GM21515 (cell line): ENCODE results near the gene GAPDH.
"Not testable (repeated sequence)": the region's sequence is repeated elsewhere in the genome, so short reads cannot be mapped to it uniquely, and the experiment has no call there.

ENCODE experiments used
- ATAC-seq: cut with Tn5 transposase; IDR thresholded peaks from one replicate; pipeline ENCODE4 v1.9.1; 2021; ENCODE audit not compliant: unreplicated experiment

The GAPDH gene

GRCh38 chr12:6541371-6542165 is 7.3 kb downstream of the GAPDH start:
- no peak for ATAC-seq

- ATAC-seq = no peak
Observed at GRCh38 chr12:6542209-6543009, 8.1 kb downstream of the GAPDH start.

- ATAC-seq = no peak
Observed at GRCh38 chr12:6546016-6546415, 11.7 kb downstream of the GAPDH start.

GRCh38 chr12:6547566-6547965 is 13.2 kb downstream of the GAPDH start:
- ATAC-seq = no peak

GRCh38 chr12:6547987-6548386 is 13.7 kb downstream of the GAPDH start:
- no peak for ATAC-seq

GRCh38 chr12:6548556-6548955 is 14.2 kb downstream of the GAPDH start:
- no peak for ATAC-seq

- no peak for ATAC-seq
Observed at GRCh38 chr12:6548966-6549683, 14.8 kb downstream of the GAPDH start.

GRCh38 chr12:6549684-6550151 is 15.4 kb downstream of the GAPDH start:
- ATAC-seq = no peak

- ATAC-seq = no peak
Observed at GRCh38 chr12:6550294-6551062, 16.2 kb downstream of the GAPDH start.

- no peak for ATAC-seq
Observed at GRCh38 chr12:6551063-6551461, 16.7 kb downstream of the GAPDH start.

GRCh38 chr12:6551496-6552139 is 17.3 kb downstream of the GAPDH start:
- no peak for ATAC-seq

- ATAC-seq = no peak
Observed at GRCh38 chr12:6552140-6552551, 17.8 kb downstream of the GAPDH start.

- ATAC-seq = no peak
Observed at GRCh38 chr12:6553051-6553868, 18.9 kb downstream of the GAPDH start.

GRCh38 chr12:6554168-6555017 is 20.1 kb downstream of the GAPDH start:
- ATAC-seq = peak; percentile 39

GRCh38 chr12:6555018-6555691 is 20.8 kb downstream of the GAPDH start:
- ATAC-seq = no peak

- not testable (repeated sequence) for ATAC-seq
Observed at GRCh38 chr12:6556496-6556817, 22.1 kb downstream of the GAPDH start.

GRCh38 chr12:6556857-6557256 is 22.5 kb downstream of the GAPDH start:
- no peak for ATAC-seq
